Measurements from ENCODE around the gene TBXA2R. TPM values are rescaled to one million over a fixed set of nuclear protein-coding genes. Genes with fewer than 3 reads are reported as not detected.
A peak's percentile ranks its signal among the peaks of the same experiment; 100 is the strongest.

TBXA2R gene
- total RNA-seq, 1 donor from 2014 or later = 0.39 TPM

GRCh38 chr19:3547767-3548282 is 58.9 kb downstream of the TBXA2R start:
- no peak overlapping the region for H3K4me3 Mint-ChIP-seq (ENCODE audit: unreplicated experiment)
- TF ChIP-seq CTCF (IDR thresholded peaks at IDR 0.05; ENCODE audit: insufficient read depth, low read depth, low read length) (no peak), EZH2 (IDR thresholded peaks at IDR 0.05; ENCODE audit: insufficient read depth, low read length) (no peak)
- H3K9me3 Mint-ChIP-seq (ENCODE audit: unreplicated experiment) = no peaks in the 10 kb centered on the region

GRCh38 chr19:3547301-3547731 is 59.4 kb downstream of the TBXA2R start:
- no peak overlapping the region for H3K4me3 Mint-ChIP-seq (ENCODE audit: unreplicated experiment)
- no peaks in the 10 kb centered on the region for H3K9me3 Mint-ChIP-seq (ENCODE audit: unreplicated experiment)
- Histone ChIP-seq H3K9ac (ENCODE audit: low read length) (no peak overlapping the region), H3K27me3 (ENCODE audit: insufficient read depth, low read length) (no peaks in the 10 kb centered on the region), H3K79me2 (ENCODE audit: insufficient read depth, low read length) (peaks cover 14% of the 10 kb centered on the region), H3K4me2 (ENCODE audit: low read length) (no peak overlapping the region), H3K4me3 (ENCODE audit: insufficient read depth, low read depth, low read length) (no peak overlapping the region), H3K4me1 (ENCODE audit: insufficient read depth, low read length) (no peaks in the 10 kb centered on the region), H4K20me1 (ENCODE audit: insufficient read depth, low read length) (peaks cover 75% of the 10 kb centered on the region), H3K27ac (ENCODE audit: low read depth, low read length) (no peak overlapping the region), H3K9me3 (ENCODE audit: insufficient read depth, low read depth, low read length) (no peaks in the 10 kb centered on the region), H2AFZ (ENCODE audit: low read depth, low read length) (no peak overlapping the region), H3K36me3 (ENCODE audit: insufficient read depth, low read length) (peaks cover 3% of the 10 kb centered on the region)
- peaks cover 6% of the 10 kb centered on the region for H3K36me3 Mint-ChIP-seq (ENCODE audit: low read depth, unreplicated experiment)
- FAIRE-seq (no peak), DNase-seq (ENCODE audit: low read depth) (no peak)
- H3K4me1 Mint-ChIP-seq (ENCODE audit: low read depth, unreplicated experiment) = no peaks in the 10 kb centered on the region
- H3K27me3 Mint-ChIP-seq (ENCODE audit: low read depth, unreplicated experiment) = no peaks in the 10 kb centered on the region
- no peak overlapping the region for H3K27ac Mint-ChIP-seq (ENCODE audit: unreplicated experiment)
- no peak for TF ChIP-seq EZH2 (IDR thresholded peaks at IDR 0.05; ENCODE audit: insufficient read depth, low read length)
- TF ChIP-seq CTCF (IDR thresholded peaks at IDR 0.05; ENCODE audit: insufficient read depth, low read depth, low read length) = peak; percentile 37

More at GRCh38 chr19:3547767-3548282, 58.9 kb downstream of the TBXA2R start:
- H3K27me3 ChIP-seq (ENCODE audit: insufficient read depth, low read length) = no peaks in the 10 kb centered on the region
- H3K27ac Mint-ChIP-seq (ENCODE audit: unreplicated experiment) = no peak overlapping the region
- peaks cover 77% of the 10 kb centered on the region for H4K20me1 ChIP-seq (ENCODE audit: insufficient read depth, low read length)
- H3K79me2 ChIP-seq (ENCODE audit: insufficient read depth, low read length) = peaks cover 19% of the 10 kb centered on the region
- peaks cover 6% of the 10 kb centered on the region for H3K36me3 Mint-ChIP-seq (ENCODE audit: low read depth, unreplicated experiment)
- H3K4me1 ChIP-seq (ENCODE audit: insufficient read depth, low read length) = peaks cover 2% of the 10 kb centered on the region
- H3K4me3 ChIP-seq (ENCODE audit: insufficient read depth, low read depth, low read length) = no peak overlapping the region
- FAIRE-seq (no peak), DNase-seq (ENCODE audit: low read depth) (no peak)
- no peak overlapping the region for H3K9ac ChIP-seq (ENCODE audit: low read length)
- peaks cover 2% of the 10 kb centered on the region for H3K4me1 Mint-ChIP-seq (ENCODE audit: low read depth, unreplicated experiment)
- H3K36me3 ChIP-seq (ENCODE audit: insufficient read depth, low read length) = peaks cover 3% of the 10 kb centered on the region
- no peak overlapping the region for H2AFZ ChIP-seq (ENCODE audit: low read depth, low read length)
- H3K27me3 Mint-ChIP-seq (ENCODE audit: low read depth, unreplicated experiment) = no peaks in the 10 kb centered on the region
- H3K27ac ChIP-seq (ENCODE audit: low read depth, low read length) = no peak overlapping the region
- H3K4me2 ChIP-seq (ENCODE audit: low read length) = no peak overlapping the region
- no peaks in the 10 kb centered on the region for H3K9me3 ChIP-seq (ENCODE audit: insufficient read depth, low read depth, low read length)

- no peak overlapping the region for H2AFZ ChIP-seq (ENCODE audit: low read depth, low read length)
- Mint-ChIP-seq H3K36me3 (ENCODE audit: low read depth, unreplicated experiment) (peaks cover 4% of the 10 kb centered on the region), H3K27ac (ENCODE audit: unreplicated experiment) (no peak overlapping the region), H3K4me3 (ENCODE audit: unreplicated experiment) (no peak overlapping the region), H3K4me1 (ENCODE audit: low read depth, unreplicated experiment) (no peaks in the 10 kb centered on the region), H3K9me3 (ENCODE audit: unreplicated experiment) (no peaks in the 10 kb centered on the region), H3K27me3 (ENCODE audit: low read depth, unreplicated experiment) (no peaks in the 10 kb centered on the region)
- DNase-seq (ENCODE audit: low read depth) = no peak
- peaks cover 3% of the 10 kb centered on the region for H3K36me3 ChIP-seq (ENCODE audit: insufficient read depth, low read length)
- no peaks in the 10 kb centered on the region for H3K9me3 ChIP-seq (ENCODE audit: insufficient read depth, low read depth, low read length)
- no peak overlapping the region for H3K4me3 ChIP-seq (ENCODE audit: insufficient read depth, low read depth, low read length)
- no peaks in the 10 kb centered on the region for H3K4me1 ChIP-seq (ENCODE audit: insufficient read depth, low read length)
- no peak overlapping the region for H3K4me2 ChIP-seq (ENCODE audit: low read length)
- H3K27me3 ChIP-seq (ENCODE audit: insufficient read depth, low read length) = no peaks in the 10 kb centered on the region
- no peak overlapping the region for H3K9ac ChIP-seq (ENCODE audit: low read length)
- no peak for FAIRE-seq
- TF ChIP-seq EZH2 (IDR thresholded peaks at IDR 0.05; ENCODE audit: insufficient read depth, low read length) (no peak), CTCF (IDR thresholded peaks at IDR 0.05; ENCODE audit: insufficient read depth, low read depth, low read length) (no peak)
- no peak overlapping the region for H3K27ac ChIP-seq (ENCODE audit: low read depth, low read length)
- H4K20me1 ChIP-seq (ENCODE audit: insufficient read depth, low read length) = peaks cover 67% of the 10 kb centered on the region
- H3K79me2 ChIP-seq (ENCODE audit: insufficient read depth, low read length) = peaks cover 6% of the 10 kb centered on the region
Measured at GRCh38 chr19:3546119-3546518, 60.6 kb downstream of the TBXA2R start.

Measured in astrocyte (in vitro differentiated cells and primary cell).